ENCODE data around the gene FRMPD1.

The FRMPD1 gene

GRCh38 chr9:37621273-37622121 is 29.3 kb upstream of the FRMPD1 start:
- Histone ChIP-seq H3K27me3 (ENCODE audit: low read depth) (no peaks in the 10 kb centered on the region), H3K36me3 (replicated peaks) (no peaks in the 10 kb centered on the region), H3K4me1 (no peaks in the 10 kb centered on the region; the same call in 1 of the 2 replicates), H3K4me3 (no peak overlapping the region), H3K9me3 (no peaks in the 10 kb centered on the region)
- no peak for DNase-seq (ENCODE audit: low spot score in 2 of 2)
- in situ Hi-C loops (cut with MboI; ENCODE audit: low sequenced_read_pairs), result no loop called here

GRCh38 chr9:37622462-37622861 is 28.3 kb upstream of the FRMPD1 start:
- Histone ChIP-seq H3K4me3 (no peak overlapping the region), H3K36me3 (replicated peaks) (no peaks in the 10 kb centered on the region), H3K4me1 (no peaks in the 10 kb centered on the region; the same call in 1 of the 2 replicates), H3K9me3 (no peaks in the 10 kb centered on the region), H3K27me3 (ENCODE audit: low read depth) (no peaks in the 10 kb centered on the region)
- DNase-seq (ENCODE audit: low spot score in 2 of 2), result no peak
- in situ Hi-C loops (cut with MboI; ENCODE audit: low sequenced_read_pairs), result no loop called here

- in situ Hi-C loops (cut with MboI; ENCODE audit: low sequenced_read_pairs), result no loop called here
- no peak for DNase-seq (ENCODE audit: low spot score in 2 of 2)
- no peak overlapping the region for H3K4me3 ChIP-seq
- no peaks in the 10 kb centered on the region for H3K36me3 ChIP-seq (replicated peaks)
- no peaks in the 10 kb centered on the region for H3K9me3 ChIP-seq
- no peaks in the 10 kb centered on the region for H3K27me3 ChIP-seq (ENCODE audit: low read depth)
- no peaks in the 10 kb centered on the region for H3K4me1 ChIP-seq
Measured at GRCh38 chr9:37623267-37623666, 27.5 kb upstream of the FRMPD1 start.

DNA sequence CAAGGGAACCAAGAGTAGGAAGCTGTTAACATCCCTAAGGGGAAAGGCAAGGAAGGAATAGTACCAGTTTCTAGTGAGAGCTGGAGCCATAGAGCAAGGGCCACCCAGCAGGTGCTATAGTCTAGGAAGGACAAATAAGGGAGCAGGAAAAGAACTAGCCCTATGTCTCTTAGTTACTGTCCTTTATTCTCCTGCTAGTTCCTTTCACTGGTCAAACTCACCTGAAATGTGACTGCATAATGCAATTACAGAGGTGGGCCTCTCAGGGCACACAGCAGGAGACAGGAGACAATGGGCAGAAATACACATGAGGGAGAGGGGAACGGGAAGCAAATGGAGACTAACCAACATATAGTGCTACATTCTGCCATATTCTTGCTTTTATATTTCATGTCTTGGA is 26.7 kb upstream of the FRMPD1 start:
- in situ Hi-C loops (cut with MboI; ENCODE audit: low sequenced_read_pairs), result no loop called here
- no peaks in the 10 kb centered on the region for H3K27me3 ChIP-seq (ENCODE audit: low read depth)
- H3K9me3 ChIP-seq, result no peaks in the 10 kb centered on the region
- no peak for DNase-seq (ENCODE audit: low spot score in 2 of 2)
- H3K36me3 ChIP-seq (replicated peaks), result no peaks in the 10 kb centered on the region
- no peaks in the 10 kb centered on the region for H3K4me1 ChIP-seq
- H3K4me3 ChIP-seq, result no peak overlapping the region

GRCh38 chr9:37625036-37625757 is 25.6 kb upstream of the FRMPD1 start:
- Histone ChIP-seq H3K9me3 (no peaks in the 10 kb centered on the region), H3K4me1 (no peaks in the 10 kb centered on the region), H3K27me3 (ENCODE audit: low read depth) (no peaks in the 10 kb centered on the region), H3K36me3 (replicated peaks) (no peaks in the 10 kb centered on the region), H3K4me3 (no peak overlapping the region)
- in situ Hi-C loops (cut with MboI; ENCODE audit: low sequenced_read_pairs), result no loop called here
- no peak for DNase-seq (ENCODE audit: low spot score in 2 of 2)

GRCh38 chr9:37625758-37626147 is 25.0 kb upstream of the FRMPD1 start:
- in situ Hi-C loops (cut with MboI; ENCODE audit: low sequenced_read_pairs), result no loop called here
- no peaks in the 10 kb centered on the region for H3K36me3 ChIP-seq (replicated peaks)
- no peaks in the 10 kb centered on the region for H3K9me3 ChIP-seq
- no peaks in the 10 kb centered on the region for H3K27me3 ChIP-seq (ENCODE audit: low read depth)
- no peak overlapping the region for H3K4me3 ChIP-seq
- no peak for DNase-seq (ENCODE audit: low spot score in 2 of 2)
- H3K4me1 ChIP-seq, result no peaks in the 10 kb centered on the region

- no peaks in the 10 kb centered on the region for H3K27me3 ChIP-seq (ENCODE audit: low read depth)
- in situ Hi-C loops (cut with MboI; ENCODE audit: low sequenced_read_pairs), result no loop called here
- no peaks in the 10 kb centered on the region for H3K4me1 ChIP-seq
- H3K36me3 ChIP-seq (replicated peaks), result no peaks in the 10 kb centered on the region
- no peak for DNase-seq (ENCODE audit: low spot score in 2 of 2)
- no peak overlapping the region for H3K4me3 ChIP-seq
- no peaks in the 10 kb centered on the region for H3K9me3 ChIP-seq
Measured at GRCh38 chr9:37626708-37627292, 24.0 kb upstream of the FRMPD1 start.

DNA sequence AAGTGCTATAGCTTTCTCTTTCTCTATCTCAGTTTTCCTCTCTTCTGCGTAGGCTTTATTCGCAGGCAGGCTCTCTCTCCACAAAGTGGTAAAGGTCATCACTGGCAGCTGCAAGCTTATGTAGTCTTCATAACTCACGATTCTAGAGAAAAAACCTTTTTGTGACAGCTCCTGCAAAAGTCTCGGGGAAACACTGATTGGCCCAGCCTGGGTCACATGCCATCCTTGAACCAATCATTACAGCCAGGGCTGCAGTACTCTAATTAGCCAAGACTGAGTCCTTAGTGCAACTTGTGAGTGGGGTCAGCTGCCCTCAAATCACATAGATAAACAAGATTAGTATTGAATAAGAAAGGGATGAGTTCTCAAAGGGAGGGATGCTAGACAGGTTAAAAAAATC is 18.3 kb upstream of the FRMPD1 start:
- Histone ChIP-seq H3K4me1 (peaks cover 8% of the 10 kb centered on the region), H3K4me3 (no peak overlapping the region)
- in situ Hi-C loops (cut with MboI; ENCODE audit: low sequenced_read_pairs), result no loop called here

DNA sequence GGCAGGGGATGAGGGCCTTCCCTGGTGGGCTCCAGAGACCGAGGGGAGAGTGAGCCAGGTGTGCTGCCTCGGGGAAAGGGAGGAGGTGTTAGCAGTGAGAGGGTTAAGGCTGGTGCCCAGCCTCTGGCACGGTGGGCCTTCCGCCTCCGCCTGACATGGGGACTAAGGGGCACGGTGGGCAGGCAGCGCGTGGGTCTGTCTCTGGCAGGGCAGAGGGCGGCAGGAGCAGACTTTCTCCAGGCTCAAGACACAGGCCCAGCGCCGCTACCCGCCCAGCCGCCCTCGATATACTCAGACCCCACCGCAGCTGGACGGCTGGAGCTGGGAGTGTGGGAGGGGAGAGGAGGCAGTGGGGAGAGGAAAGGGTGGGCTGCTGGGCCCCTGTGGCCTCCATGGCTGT is 14.9 kb upstream of the FRMPD1 start:
- no peak overlapping the region for H3K4me3 ChIP-seq
- in situ Hi-C loops (cut with MboI; ENCODE audit: low sequenced_read_pairs), result no loop called here
- no peaks in the 10 kb centered on the region for H3K36me3 ChIP-seq (replicated peaks)
- no peaks in the 10 kb centered on the region for H3K9me3 ChIP-seq
- H3K4me1 ChIP-seq, result peaks cover 28% of the 10 kb centered on the region
- no peaks in the 10 kb centered on the region for H3K27me3 ChIP-seq (ENCODE audit: low read depth)
- no peak for DNase-seq (ENCODE audit: low spot score in 2 of 2)

More for the DNA sequence above, 18.3 kb upstream of the FRMPD1 start:
- H3K36me3 ChIP-seq (replicated peaks), result no peaks in the 10 kb centered on the region
- no peak for DNase-seq (ENCODE audit: low spot score in 2 of 2)
- no peaks in the 10 kb centered on the region for H3K9me3 ChIP-seq
- no peaks in the 10 kb centered on the region for H3K27me3 ChIP-seq (ENCODE audit: low read depth)

- Histone ChIP-seq H3K4me1 (peaks cover 35% of the 10 kb centered on the region), H3K4me3 (no peak overlapping the region), H3K27me3 (ENCODE audit: low read depth) (no peaks in the 10 kb centered on the region), H3K36me3 (replicated peaks) (no peaks in the 10 kb centered on the region), H3K9me3 (no peaks in the 10 kb centered on the region)
- no peak for DNase-seq (ENCODE audit: low spot score in 2 of 2)
- in situ Hi-C loops (cut with MboI; ENCODE audit: low sequenced_read_pairs), result no loop called here
Measured at GRCh38 chr9:37636511-37637448, 14.0 kb upstream of the FRMPD1 start.

DNA sequence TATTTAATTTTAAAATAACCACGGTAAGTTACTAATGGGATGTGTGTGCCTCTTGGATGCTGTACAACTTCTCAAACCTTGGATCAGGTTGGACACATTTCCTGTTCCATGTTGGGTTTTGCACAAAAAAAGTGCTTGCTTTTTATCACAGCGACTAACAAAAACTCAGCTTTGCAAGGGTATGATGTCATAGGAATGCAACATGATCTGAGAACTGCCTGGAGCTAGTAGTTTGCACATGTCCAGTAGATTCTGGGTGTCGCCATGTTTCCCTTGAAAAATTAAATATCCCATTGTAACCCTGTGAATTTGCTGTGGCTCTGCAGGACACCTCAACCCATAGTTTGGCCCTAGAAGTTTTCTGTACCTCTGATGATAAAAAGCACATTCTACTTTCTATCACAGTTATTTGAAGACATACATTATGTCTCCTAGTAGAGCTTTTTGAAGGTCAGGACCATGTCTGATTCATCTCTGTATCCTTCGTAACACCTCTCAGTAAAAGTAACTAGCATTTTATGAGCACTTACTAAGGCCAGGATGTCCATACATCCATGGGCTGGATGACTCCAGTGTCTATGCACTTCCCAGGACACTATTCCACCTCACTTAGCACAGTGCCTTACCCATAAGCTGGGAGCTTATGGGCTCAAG is 11.5 kb upstream of the FRMPD1 start:
- no peaks in the 10 kb centered on the region for H3K36me3 ChIP-seq (replicated peaks)
- in situ Hi-C loops (cut with MboI; ENCODE audit: low sequenced_read_pairs), result no loop called here
- DNase-seq (ENCODE audit: low spot score in 2 of 2), result no peak
- no peak overlapping the region for H3K4me3 ChIP-seq
- peaks cover 38% of the 10 kb centered on the region for H3K4me1 ChIP-seq
- H3K27me3 ChIP-seq (ENCODE audit: low read depth), result 0 out of 2 replicates have a peak, but pooled peaks cover 3% of the 10 kb centered on the region
- H3K9me3 ChIP-seq, result no peaks in the 10 kb centered on the region

DNA sequence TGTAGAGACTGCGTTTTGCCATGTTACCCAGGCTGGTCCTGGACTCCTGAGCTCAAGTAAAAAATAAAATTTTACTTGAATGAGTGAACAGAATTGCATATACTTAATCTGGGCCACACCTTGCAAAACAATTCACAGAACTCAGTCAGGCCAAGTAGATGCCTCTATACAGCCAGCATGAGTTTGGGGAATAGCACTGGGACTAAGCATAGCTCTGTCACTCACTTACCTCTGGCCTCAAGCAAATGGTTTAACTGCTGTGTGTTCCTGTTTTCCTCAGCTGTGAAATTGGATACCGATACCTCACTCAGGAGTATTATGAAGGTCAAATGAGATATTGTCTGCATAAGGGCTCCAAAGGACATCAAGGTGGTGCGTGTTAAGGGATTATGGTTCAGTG is 10.9 kb upstream of the FRMPD1 start:
- Histone ChIP-seq H3K36me3 (replicated peaks) (no peaks in the 10 kb centered on the region), H3K27me3 (ENCODE audit: low read depth) (0 out of 2 replicates have a peak, but pooled peaks cover 3% of the 10 kb centered on the region), H3K4me3 (no peak overlapping the region), H3K9me3 (no peaks in the 10 kb centered on the region), H3K4me1 (peaks cover 38% of the 10 kb centered on the region)
- in situ Hi-C loops (cut with MboI; ENCODE audit: low sequenced_read_pairs), result loop anchor here (10.0 kb wide), 1 partner anchor 45 kb away; the partner anchor contains the start of gene TOMM5
- no peak for DNase-seq (ENCODE audit: low spot score in 2 of 2)

DNA sequence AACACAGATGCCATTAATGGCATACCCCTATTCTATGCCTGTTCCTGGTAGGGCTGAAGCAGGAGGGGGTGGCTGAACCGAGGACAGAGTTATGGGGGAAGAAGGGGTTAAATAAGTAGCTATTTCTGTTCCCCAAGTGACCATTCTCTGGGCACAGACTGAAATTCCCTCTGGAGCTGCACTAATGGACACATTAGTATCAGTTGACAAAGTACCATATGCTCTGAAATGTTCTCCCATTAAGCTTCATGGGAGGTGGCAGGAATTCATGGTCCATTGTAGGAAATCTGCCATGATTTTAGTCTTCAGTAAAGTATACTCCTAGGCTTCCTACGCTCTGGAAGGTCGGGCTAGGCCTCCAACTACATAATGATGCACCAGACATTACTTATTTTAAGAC is 10.5 kb upstream of the FRMPD1 start:
- in situ Hi-C loops (cut with MboI; ENCODE audit: low sequenced_read_pairs), result loop anchor here (10.0 kb wide), 1 partner anchor 45 kb away; the partner anchor contains the start of gene TOMM5
- no peak overlapping the region for H3K4me3 ChIP-seq
- peaks cover 35% of the 10 kb centered on the region for H3K4me1 ChIP-seq
- H3K36me3 ChIP-seq (replicated peaks), result no peaks in the 10 kb centered on the region
- H3K27me3 ChIP-seq (ENCODE audit: low read depth), result peaks cover 4% of the 10 kb centered on the region; the same call in 1 of the 2 replicates
- H3K9me3 ChIP-seq, result no peaks in the 10 kb centered on the region
- no peak for DNase-seq (ENCODE audit: low spot score in 2 of 2)

Data from HAP-1 (cell line).